KMS-11 (cell line): ENCODE measurements around the gene FXYD7.

ENCODE experiments used
- H2AFZ ChIP-seq: fragments of 200-600 bp; sonication (generic); 2 replicates; pipeline ENCODE4 v1.6.1; 2016; ENCODE audit warnings: antibody characterized with exemption, mixed run types, low read depth
- H3K27ac ChIP-seq: fragments of 200-600 bp; sonication (generic); 2 replicates; pipeline ENCODE4 v1.6.1; 2016; ENCODE audit warnings: mild to moderate bottlenecking, mixed run types
- H3K27me3 ChIP-seq: fragments of 200-600 bp; sonication (generic); 2 replicates; pipeline ENCODE4 v1.6.1; 2017; ENCODE audit warnings: mild to moderate bottlenecking, low read depth, mixed run types, moderate library complexity; ENCODE audit not compliant: insufficient read depth
- H3K36me3 ChIP-seq: fragments of 200-600 bp; sonication (generic); 2 replicates; pipeline ENCODE4 v1.6.1; 2017; ENCODE audit warnings: mild to moderate bottlenecking, mixed run types; ENCODE audit not compliant: insufficient read depth
- H3K4me1 ChIP-seq: fragments of 200-600 bp; sonication (generic); 2 replicates; pipeline ENCODE4 v1.6.1; 2016; ENCODE audit warnings: mild to moderate bottlenecking, low read depth, mixed run types; ENCODE audit not compliant: poor library complexity, severe bottlenecking
- H3K4me2 ChIP-seq: fragments of 200-600 bp; sonication (generic); 2 replicates; pipeline ENCODE4 v1.7.0; 2016; ENCODE audit warnings: mild to moderate bottlenecking, mixed run types
- H3K4me3 ChIP-seq: fragments of 200-600 bp; sonication (generic); IDR thresholded peaks from 2 replicates; pipeline ENCODE4 v1.6.1; 2017; ENCODE audit warnings: low read depth, low read length, mixed read lengths; ENCODE audit not compliant: insufficient read depth
- H3K79me2 ChIP-seq: fragments of 200-600 bp; sonication (generic); 2 replicates; pipeline ENCODE4 v1.6.1; 2016; ENCODE audit warnings: low read depth, mixed run types; ENCODE audit not compliant: insufficient read depth
- H3K9ac ChIP-seq: fragments of 200-600 bp; sonication (generic); 2 replicates; pipeline ENCODE4 v1.6.1; 2016; ENCODE audit warnings: mild to moderate bottlenecking, mixed run types
- H4K20me1 ChIP-seq: fragments of 200-600 bp; sonication (generic); 2 replicates; pipeline ENCODE4 v1.6.1; 2016; ENCODE audit warnings: mild to moderate bottlenecking, mixed run types; ENCODE audit not compliant: insufficient read depth
- CTCF ChIP-seq: fragments of 200-600 bp; sonication (generic); conservative IDR thresholded peaks from 2 replicates; pipeline ENCODE4 v1.6.1; 2017; ENCODE audit warnings: low read depth, mild to moderate bottlenecking, antibody characterized with exemption, low read length, moderate library complexity, mixed read lengths

The FXYD7 gene

GRCh38 chr19:35132254-35132653 lies 10.8 kb upstream of the FXYD7 start:
- no peak overlapping the region for H3K4me2 ChIP-seq
- H3K27ac ChIP-seq, result no peak overlapping the region
- H3K27me3 ChIP-seq, result peaks cover 42% of the 10 kb centered on the region
- H3K9ac ChIP-seq, result no peak overlapping the region
- no peak overlapping the region for H3K4me3 ChIP-seq
- no peaks in the 10 kb centered on the region for H3K4me1 ChIP-seq
- no peak overlapping the region for H2AFZ ChIP-seq
- H3K79me2 ChIP-seq, result no peaks in the 10 kb centered on the region
- H4K20me1 ChIP-seq, result no peaks in the 10 kb centered on the region
- TF ChIP-seq CTCF, result no peak
- H3K36me3 ChIP-seq, result no peaks in the 10 kb centered on the region

- H3K79me2 ChIP-seq, result no peaks in the 10 kb centered on the region
- no peak overlapping the region for H2AFZ ChIP-seq
- peaks cover 30% of the 10 kb centered on the region for H3K27me3 ChIP-seq
- no peak overlapping the region for H3K27ac ChIP-seq
- H3K9ac ChIP-seq, result no peak overlapping the region
- no peaks in the 10 kb centered on the region for H3K4me1 ChIP-seq
- TF ChIP-seq CTCF, result no peak
- no peaks in the 10 kb centered on the region for H4K20me1 ChIP-seq
- no peaks in the 10 kb centered on the region for H3K36me3 ChIP-seq
- no peak overlapping the region for H3K4me2 ChIP-seq
- H3K4me3 ChIP-seq, result no peak overlapping the region
These were observed 9.2 kb upstream of the FXYD7 start for GRCh38 chr19:35133826-35134225.

- Histone ChIP-seq H3K4me2 (no peak within 1 kb of the TSS), H3K27ac (no peak within 1 kb of the TSS), H3K79me2 (no peaks in the 10 kb centered on the region), H3K9ac (no peak within 1 kb of the TSS), H4K20me1 (no peaks in the 10 kb centered on the region), H2AFZ (no peak within 1 kb of the TSS), H3K27me3 (peaks cover 21% of the 10 kb centered on the region), H3K4me1 (no peaks in the 10 kb centered on the region), H3K36me3 (no peaks in the 10 kb centered on the region), H3K4me3 (no peak within 1 kb of the TSS)
- no peak for TF ChIP-seq CTCF
These were observed 8.3 kb upstream of the FXYD7 start, which contains the start of gene LGI4 for GRCh38 chr19:35134601-35135242. TSS of gene LGI4 (minus strand) at chr19:35135059. CDS start at chr19:35134680, 379 bp downstream.

GRCh38 chr19:35135389-35135909 lies 7.6 kb upstream of the FXYD7 start:
- Histone ChIP-seq H3K79me2 (no peaks in the 10 kb centered on the region), H4K20me1 (no peaks in the 10 kb centered on the region), H2AFZ (no peak overlapping the region), H3K4me1 (no peaks in the 10 kb centered on the region), H3K27ac (no peak overlapping the region), H3K27me3 (peaks cover 14% of the 10 kb centered on the region; the same call in 1 of the 2 replicates), H3K4me2 (no peak overlapping the region), H3K9ac (no peak overlapping the region), H3K36me3 (no peaks in the 10 kb centered on the region), H3K4me3 (no peak overlapping the region)
- TF ChIP-seq CTCF, result peak; percentile 81
